Activated CD8-positive, alpha-beta T cell treated with anti-CD3 and anti-CD28 coated beads for 36 hours (primary cell): ENCODE measurements around the gene HMMR. TPM values are rescaled to one million over a fixed set of nuclear protein-coding genes. Genes with fewer than 3 reads are reported as not detected.

Experiments used
- ATAC-seq: fragments of 200-7000 bp; cut with Tn5 transposase; one replicate; pipeline ENCODE4 v1.10.0; 2021; ENCODE audit warnings: mild to moderate bottlenecking, moderate library complexity
- CTCF ChIA-PET: fragments of 350-600 bp; sonication (Branson Sonifier 250); formaldehyde crosslinking; loops from one replicate; lab custom pipeline; 2021; ENCODE audit warnings: antibody characterized with exemption; lab: Charles Lee
- POLR2A ChIA-PET: fragments of 350-600 bp; sonication (Branson Sonifier 250); formaldehyde crosslinking; loops from one replicate; lab custom pipeline; 2021; ENCODE audit warnings: antibody characterized with exemption; lab: Charles Lee
- DNase-seq: peaks from one replicate; pipeline ENCODE4 v3.0.0-alpha.2; 2020
- H3K27ac Mint-ChIP-seq: one replicate; pipeline ENCODE4 v1.8.0; 2021; ENCODE audit warnings: mild to moderate bottlenecking, mixed read lengths
- H3K27me3 Mint-ChIP-seq: one replicate; pipeline ENCODE4 v1.8.0; 2021; ENCODE audit warnings: mixed read lengths
- H3K36me3 Mint-ChIP-seq: one replicate; pipeline ENCODE4 v1.8.0; 2021; ENCODE audit warnings: low read depth, mixed read lengths
- H3K4me1 Mint-ChIP-seq: one replicate; pipeline ENCODE4 v1.8.0; 2021; ENCODE audit warnings: low read depth, mixed read lengths
- H3K4me3 Mint-ChIP-seq: one replicate; pipeline ENCODE4 v1.8.0; 2021; ENCODE audit warnings: mild to moderate bottlenecking, moderate library complexity, mixed read lengths
- H3K9me3 Mint-ChIP-seq: one replicate; pipeline ENCODE4 v1.8.0; 2021; ENCODE audit warnings: mixed read lengths
- CTCF ChIP-seq: fragments of 200-600 bp; IDR thresholded peaks from one replicate; pipeline ENCODE4 v1.8.0; 2022; ENCODE audit warnings: antibody characterized with exemption, mild to moderate bottlenecking
- intact Hi-C: fragments of 100-400 bp; cut with micrococcal nuclease; formaldehyde crosslinking; loops from one replicate; pipeline ENCODE4 v1.10.0; 2022
- total RNA-seq, 2 experiments: library from RNA; stranded (reverse); gene quantifications; one replicate each; pipeline ENCODE4 v1.2.3, GENCODE V29; 2021

The HMMR gene
- total RNA-seq, 2 experiments from 2014 or later, result 94.2 to 95.2 TPM

GRCh38 chr5:163502521-163502920, 42.1 kb downstream of the HMMR start:
- DNase-seq, result no peak
- POLR2A ChIA-PET, result interaction anchor here (0.7 to 11.8 kb wide), 4 partner anchors 24 to 65 kb away, joined by 3 to 168 read pairs (median 3); partner anchors contain the start of genes HMMR and NUDCD2
- peak overlapping the region; percentile 99 for H3K27ac Mint-ChIP-seq
- H3K36me3 Mint-ChIP-seq, result peaks cover 5% of the 10 kb centered on the region
- TF ChIP-seq CTCF, result no peak
- intact Hi-C loops, result no loop called here
- no peaks in the 10 kb centered on the region for H3K9me3 Mint-ChIP-seq
- H3K4me1 Mint-ChIP-seq, result peaks cover 15% of the 10 kb centered on the region
- peak overlapping the region; percentile 99 for H3K4me3 Mint-ChIP-seq
- H3K27me3 Mint-ChIP-seq, result no peaks in the 10 kb centered on the region
- ATAC-seq, result no peak
- CTCF ChIA-PET, result interaction anchor here (1.0 to 3.4 kb wide), 4 partner anchors 13 to 65 kb away, joined by 3 to 24 read pairs (median 3); partner anchors contain the start of genes HMMR and NUDCD2

GRCh38 chr5:163503106-163504078, 43.0 kb downstream of the HMMR start:
- intact Hi-C loops, result no loop called here
- CTCF ChIA-PET, result interaction anchor here (1.0 to 3.4 kb wide), 4 partner anchors 14 to 65 kb away, joined by 3 to 24 read pairs (median 3); partner anchors contain the start of genes HMMR and NUDCD2
- peak overlapping the region; percentile 99 for H3K4me3 Mint-ChIP-seq

GRCh38 chr5:163504079-163504931, 43.9 kb downstream of the HMMR start:
- Mint-ChIP-seq H3K4me3 (peak overlapping the region; percentile 99), H3K27ac (peak overlapping the region; percentile 99), H3K4me1 (peaks cover 28% of the 10 kb centered on the region), H3K27me3 (no peaks in the 10 kb centered on the region), H3K9me3 (no peaks in the 10 kb centered on the region), H3K36me3 (peaks cover 5% of the 10 kb centered on the region)
- CTCF ChIA-PET, result interaction anchor here (1.3 to 3.4 kb wide), 3 partner anchors 31 to 66 kb away, joined by 3 to 24 read pairs (median 4); partner anchors contain the start of genes HMMR and NUDCD2
- TF ChIP-seq CTCF, result no peak
- peak; percentile 61 for DNase-seq
- peak; percentile 6 for ATAC-seq
- intact Hi-C loops, result no loop called here
- POLR2A ChIA-PET, result interaction anchor here (1.2 to 11.8 kb wide), 3 partner anchors 9 to 44 kb away, joined by 6 to 168 read pairs (median 8); partner anchors contain the start of genes HMMR and NUDCD2

More at GRCh38 chr5:163503106-163504078, 43.0 kb downstream of the HMMR start:
- Mint-ChIP-seq H3K27me3 (no peaks in the 10 kb centered on the region), H3K36me3 (peaks cover 5% of the 10 kb centered on the region), H3K9me3 (no peaks in the 10 kb centered on the region), H3K4me1 (peaks cover 23% of the 10 kb centered on the region), H3K27ac (peak overlapping the region; percentile 99)
- no peak for ATAC-seq
- POLR2A ChIA-PET, result interaction anchor here (0.8 to 11.8 kb wide), 4 partner anchors 25 to 868 kb away, joined by 3 to 168 read pairs (median 3); partner anchors contain the start of genes HMMR and NUDCD2
- DNase-seq, result peak; percentile 65
- TF ChIP-seq CTCF, result peak; percentile 10

DNA sequence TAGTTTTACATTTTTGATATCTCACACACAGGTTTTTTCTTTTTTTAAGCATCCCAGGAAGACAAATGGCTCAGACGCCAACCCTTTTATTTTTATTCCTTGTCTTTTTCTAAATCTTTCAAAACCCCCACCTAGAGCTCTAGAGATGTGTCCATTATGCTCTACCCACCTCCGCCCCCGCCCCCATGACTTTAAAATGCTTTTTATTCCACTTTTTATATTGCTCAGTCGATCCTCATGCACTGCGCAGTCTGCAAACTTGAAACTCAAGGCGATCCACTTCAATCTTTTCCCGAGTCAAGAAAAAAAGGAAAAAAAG, 44.6 kb downstream of the HMMR start:
- Mint-ChIP-seq H3K9me3 (no peaks in the 10 kb centered on the region), H3K4me1 (peaks cover 34% of the 10 kb centered on the region), H3K27ac (peak overlapping the region; percentile 99), H3K36me3 (peaks cover 5% of the 10 kb centered on the region), H3K27me3 (no peaks in the 10 kb centered on the region), H3K4me3 (peak overlapping the region; percentile 99)
- intact Hi-C loops, result no loop called here
- ATAC-seq, result peak; percentile 4
- ChIA-PET CTCF (interaction anchor here (0.9 to 3.4 kb wide), 5 partner anchors 8 to 64 kb away, joined by 3 to 24 read pairs (median 3); partner anchors contain the start of genes HMMR and NUDCD2), POLR2A (interaction anchor here (1.0 to 11.8 kb wide), 6 partner anchors 10 to 71 kb away, joined by 3 to 168 read pairs (median 4); partner anchors contain the start of genes HMMR and NUDCD2)
- no peak for TF ChIP-seq CTCF
- no peak for DNase-seq
